GM18507 (cell line): ENCODE data around the gene APBB1IP.
"Not testable (repeated sequence)": the region's sequence is repeated elsewhere in the genome, so short reads cannot be mapped to it uniquely, and the experiment has no call there.

Experiments
- DNase-seq: peaks from one replicate; pipeline ENCODE4 v3.0.0; 2011; ENCODE audit warnings: low read depth; ENCODE audit not compliant: insufficient read length; ENCODE audit errors: extremely low spot score
- FAIRE-seq: peaks from 2 replicates; lab custom pipeline; 2011; peaks lifted over from hg19 to GRCh38; lab: Jason Lieb, UNC

APBB1IP gene

DNA sequence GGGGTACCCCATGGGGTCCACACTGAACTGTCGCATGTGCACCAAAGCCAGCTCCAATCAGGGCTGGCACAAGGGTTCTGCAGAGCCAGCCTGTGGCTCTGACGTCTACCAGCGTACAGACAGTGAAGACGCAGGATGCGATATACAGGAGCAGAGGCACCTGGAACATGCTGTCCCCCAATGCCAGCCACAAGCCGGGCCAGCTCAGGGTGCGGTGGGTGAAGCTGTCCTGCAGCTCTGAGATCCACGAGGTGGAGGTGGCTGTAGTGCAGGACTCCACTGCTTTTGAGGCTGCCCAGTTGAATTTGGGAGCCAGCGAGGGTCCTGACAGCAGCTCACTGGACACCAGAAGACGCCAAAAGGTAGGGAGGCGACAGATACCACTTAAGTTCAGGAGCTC, 148.1 kb downstream of the APBB1IP start:
- DNase-seq (no peak), FAIRE-seq (no peak)

DNA sequence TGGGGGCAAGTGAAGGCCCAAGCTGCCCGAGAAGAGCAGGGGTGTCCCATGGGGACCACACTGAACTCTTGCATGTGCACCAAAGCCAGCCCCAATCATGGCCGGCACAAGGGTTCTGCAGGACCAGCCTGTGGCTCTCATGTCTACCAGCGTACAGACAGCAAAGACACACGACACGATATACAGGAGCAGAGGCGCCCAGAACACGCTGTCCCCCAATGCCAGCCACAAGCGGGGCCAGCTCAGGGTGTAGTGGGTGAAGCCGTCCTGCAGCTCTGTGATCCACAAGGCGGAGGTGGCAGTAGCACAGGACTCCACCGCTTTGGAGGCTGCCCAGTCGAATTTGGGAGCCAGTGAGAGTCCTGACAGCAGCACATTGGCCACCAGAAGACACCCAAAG, 150.5 kb downstream of the APBB1IP start:
- no peak for DNase-seq
- no peak for FAIRE-seq

DNA sequence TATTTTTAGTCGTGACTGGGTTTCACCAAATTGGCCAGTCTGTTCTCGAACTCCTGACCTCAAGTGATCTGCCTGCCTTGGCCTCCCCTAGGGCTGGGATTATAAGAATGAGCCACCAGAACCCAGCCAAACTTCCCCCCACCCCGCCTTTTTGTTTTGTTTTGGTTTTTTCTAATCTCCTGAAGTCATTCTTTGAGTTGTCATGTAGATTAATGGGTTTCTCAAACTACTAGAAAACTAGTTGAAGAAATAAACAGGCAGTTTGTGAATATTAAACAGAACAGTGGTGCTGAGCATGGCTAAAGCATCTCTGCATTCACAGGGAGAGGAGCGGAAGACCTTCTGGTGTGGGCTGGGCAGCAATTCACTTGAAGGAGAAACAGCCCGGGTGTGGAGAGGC, 151.7 kb downstream of the APBB1IP start:
- DNase-seq, FAIRE-seq: not testable (repeated sequence)

DNA sequence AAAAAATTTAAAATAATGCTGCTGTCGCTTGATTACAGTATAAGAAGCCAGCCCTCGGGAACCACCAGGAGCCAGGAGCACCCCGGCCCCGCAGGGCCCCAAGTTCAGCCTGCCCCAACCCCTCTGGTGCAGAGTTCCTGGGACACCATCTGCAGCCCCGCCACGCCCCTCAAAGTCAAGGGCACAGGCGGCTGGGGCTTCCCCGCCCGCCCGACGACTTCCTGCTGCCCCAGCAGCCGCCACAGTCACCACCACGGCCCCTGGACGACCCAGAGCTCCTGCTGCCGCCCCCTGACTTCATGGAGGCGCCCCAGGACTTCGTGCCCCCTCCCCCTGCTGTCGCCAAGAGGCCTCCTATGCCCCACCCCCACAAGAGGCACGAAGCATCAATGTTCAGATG, 155.8 kb downstream of the APBB1IP start:
- FAIRE-seq: no peak
- peak; percentile 8 for DNase-seq

DNA sequence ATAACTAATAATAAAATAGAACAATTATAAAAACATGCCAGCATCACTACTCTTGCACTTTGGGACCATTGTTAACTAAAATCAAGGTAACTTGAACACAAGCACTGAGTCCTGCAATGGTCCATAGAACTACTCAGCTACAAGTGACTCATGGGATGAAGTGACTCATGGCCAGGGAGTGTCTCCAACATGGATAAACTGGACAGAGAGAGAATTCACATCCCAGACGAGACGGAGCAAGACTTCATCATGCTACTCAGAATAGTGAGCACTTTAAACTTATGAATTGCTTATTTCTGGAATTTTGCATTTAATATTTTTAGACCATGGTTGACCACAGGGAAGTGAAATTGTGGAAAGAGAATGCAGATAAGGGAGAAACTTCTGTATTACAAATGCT, 165.1 kb downstream of the APBB1IP start:
- FAIRE-seq: peak; percentile 18
- DNase-seq: not testable (repeated sequence)

DNA sequence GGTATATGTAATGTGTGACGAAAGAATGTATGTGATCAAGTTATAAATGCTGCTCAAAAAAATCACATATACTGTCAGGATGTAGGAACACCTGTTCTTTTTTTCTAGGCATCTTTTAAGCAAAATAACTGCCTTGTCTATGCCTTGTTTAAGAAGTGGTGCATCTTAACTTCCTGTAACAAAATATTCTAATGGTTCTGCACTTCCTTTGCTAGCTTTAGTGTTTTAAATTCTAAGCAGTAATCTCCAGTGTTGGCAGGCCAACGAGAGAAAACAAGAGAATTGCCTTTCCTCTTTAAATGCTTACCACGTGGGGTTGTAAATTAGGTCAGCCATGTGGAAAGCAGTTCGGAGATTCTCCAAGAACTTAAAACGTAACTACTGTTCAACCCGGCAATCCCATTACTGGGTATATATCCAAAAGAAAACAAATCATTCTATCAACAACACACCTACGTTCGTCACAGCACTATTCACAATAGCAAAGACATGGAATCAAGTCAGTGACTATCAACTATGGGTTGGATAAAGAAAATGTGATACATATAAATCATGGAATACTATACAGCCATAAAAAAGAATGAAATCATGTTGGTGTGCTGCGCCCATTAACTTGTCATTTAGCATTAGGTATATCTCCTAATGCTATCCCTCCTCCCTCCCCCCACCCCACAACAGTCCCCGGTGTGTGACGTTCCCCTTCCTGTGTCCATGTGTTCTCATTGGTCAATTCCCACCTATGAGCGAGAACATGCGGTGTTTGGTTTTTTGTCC, 166.4 kb downstream of the APBB1IP start:
- not testable (repeated sequence) for FAIRE-seq

DNA sequence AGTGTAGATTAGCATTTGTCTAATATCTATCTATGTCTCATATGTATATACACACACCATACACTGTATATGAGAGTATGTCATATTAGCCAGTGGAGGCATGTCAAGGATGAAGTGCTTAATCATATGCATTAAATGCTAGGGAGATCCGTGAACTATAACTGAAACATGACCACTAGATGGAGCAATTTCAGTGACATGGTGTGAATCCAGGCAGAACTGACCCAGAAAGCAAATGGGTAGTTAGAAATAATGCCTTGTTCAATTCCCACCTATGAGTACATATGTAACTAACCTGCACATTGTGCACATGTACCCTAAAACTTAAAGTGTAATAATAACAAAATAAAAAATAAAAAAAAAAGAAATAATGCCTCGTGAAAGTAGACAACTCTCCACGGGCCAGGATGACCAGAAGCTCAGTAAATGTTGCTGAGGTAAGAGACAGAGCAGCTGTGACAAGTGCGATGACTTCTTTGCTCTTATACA, 168.3 kb downstream of the APBB1IP start:
- not testable (repeated sequence) for DNase-seq
- peak; percentile 91 for FAIRE-seq

More for the DNA sequence above, 166.4 kb downstream of the APBB1IP start:
- not testable (repeated sequence) for DNase-seq

DNA sequence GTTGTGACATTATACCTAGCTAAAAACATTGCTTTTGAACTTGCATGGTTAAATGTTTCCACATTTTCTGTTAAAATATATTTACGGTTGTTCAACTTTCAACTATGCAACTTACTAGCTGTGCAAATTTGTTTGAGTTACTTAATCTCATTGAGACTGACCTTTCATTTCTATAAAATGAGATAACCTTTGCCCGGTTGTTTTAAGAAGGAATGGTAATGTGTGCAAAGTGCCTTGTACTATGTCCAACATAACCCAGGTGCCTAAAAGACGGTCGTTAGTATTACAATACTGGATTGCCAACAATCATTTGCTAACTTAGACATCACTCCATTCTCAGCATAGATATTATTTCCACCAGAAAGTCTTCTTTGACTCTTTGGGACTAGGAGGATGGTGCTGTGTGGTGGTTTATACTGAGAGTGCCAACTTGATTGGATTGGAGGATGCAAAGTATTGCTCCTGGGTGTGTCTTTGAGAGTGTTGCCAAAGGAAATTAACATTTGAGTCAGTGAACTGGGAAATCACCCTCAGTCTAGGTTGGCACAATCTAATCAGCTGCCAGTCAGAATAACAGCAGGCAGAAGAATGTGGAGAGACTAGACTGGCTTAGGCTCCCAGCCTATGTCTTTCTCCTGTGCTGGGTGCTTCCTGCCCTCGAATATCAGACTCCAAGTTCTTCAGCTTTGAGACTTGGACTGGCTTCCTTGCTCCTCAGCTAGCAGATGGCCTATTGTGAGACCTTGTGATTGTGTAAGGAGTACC, 174.2 kb downstream of the APBB1IP start:
- DNase-seq (no peak), FAIRE-seq (no peak)
